HG02678 (cell line): ENCODE data around the gene CCDC93.

ENCODE experiments used
- ATAC-seq: cut with Tn5 transposase; IDR thresholded peaks from one replicate; pipeline ENCODE4 v1.9.1; 2021; ENCODE audit warnings: mild to moderate bottlenecking, moderate library complexity; ENCODE audit not compliant: unreplicated experiment

The CCDC93 gene, protein sequence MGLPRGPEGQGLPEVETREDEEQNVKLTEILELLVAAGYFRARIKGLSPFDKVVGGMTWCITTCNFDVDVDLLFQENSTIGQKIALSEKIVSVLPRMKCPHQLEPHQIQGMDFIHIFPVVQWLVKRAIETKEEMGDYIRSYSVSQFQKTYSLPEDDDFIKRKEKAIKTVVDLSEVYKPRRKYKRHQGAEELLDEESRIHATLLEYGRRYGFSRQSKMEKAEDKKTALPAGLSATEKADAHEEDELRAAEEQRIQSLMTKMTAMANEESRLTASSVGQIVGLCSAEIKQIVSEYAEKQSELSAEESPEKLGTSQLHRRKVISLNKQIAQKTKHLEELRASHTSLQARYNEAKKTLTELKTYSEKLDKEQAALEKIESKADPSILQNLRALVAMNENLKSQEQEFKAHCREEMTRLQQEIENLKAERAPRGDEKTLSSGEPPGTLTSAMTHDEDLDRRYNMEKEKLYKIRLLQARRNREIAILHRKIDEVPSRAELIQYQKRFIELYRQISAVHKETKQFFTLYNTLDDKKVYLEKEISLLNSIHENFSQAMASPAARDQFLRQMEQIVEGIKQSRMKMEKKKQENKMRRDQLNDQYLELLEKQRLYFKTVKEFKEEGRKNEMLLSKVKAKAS

DNA sequence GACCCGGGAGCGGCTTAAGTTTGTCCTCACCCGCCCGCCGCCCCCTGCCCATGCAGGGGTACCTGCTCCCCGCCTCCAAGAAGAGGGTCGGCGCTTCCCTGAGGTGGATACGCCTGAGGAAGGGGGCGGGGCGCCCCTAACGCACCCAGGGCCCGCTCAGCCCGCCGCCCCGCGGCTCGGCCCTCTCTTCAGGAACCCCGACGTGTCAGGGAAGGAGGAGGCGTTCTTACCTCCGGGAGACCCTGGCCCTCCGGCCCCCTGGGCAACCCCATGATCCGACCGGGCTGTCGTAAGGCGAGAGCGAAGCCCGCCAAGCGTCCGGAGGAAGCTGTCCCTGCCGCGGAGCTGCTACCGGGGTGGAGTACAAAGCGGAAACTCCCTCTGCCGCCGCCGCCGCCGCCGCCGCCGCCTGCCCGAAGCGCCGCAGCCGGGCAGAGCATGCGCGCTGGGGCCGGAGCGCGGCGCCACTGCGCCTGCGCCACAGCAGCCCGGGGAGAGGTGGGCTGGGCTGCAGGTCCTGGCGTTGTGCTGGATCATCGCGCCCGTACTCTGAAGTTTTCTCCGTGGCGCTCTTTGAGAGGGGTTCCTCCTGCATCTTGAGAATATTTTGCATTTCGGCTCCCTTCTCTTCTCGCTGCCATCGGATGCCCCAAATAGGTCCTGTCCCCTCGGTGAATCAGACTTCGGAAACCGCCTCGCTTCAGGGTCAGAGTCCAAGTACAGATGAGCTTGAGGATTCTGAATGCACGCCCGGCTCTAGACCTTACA, at the start of gene CCDC93:
Gene CCDC93, minus strand, starts transcription at position 347 of the 768 bp plus-strand sequence. Its CDS starts 75 bp downstream, at position 272.
- ATAC-seq, result peak; percentile 88

DNA sequence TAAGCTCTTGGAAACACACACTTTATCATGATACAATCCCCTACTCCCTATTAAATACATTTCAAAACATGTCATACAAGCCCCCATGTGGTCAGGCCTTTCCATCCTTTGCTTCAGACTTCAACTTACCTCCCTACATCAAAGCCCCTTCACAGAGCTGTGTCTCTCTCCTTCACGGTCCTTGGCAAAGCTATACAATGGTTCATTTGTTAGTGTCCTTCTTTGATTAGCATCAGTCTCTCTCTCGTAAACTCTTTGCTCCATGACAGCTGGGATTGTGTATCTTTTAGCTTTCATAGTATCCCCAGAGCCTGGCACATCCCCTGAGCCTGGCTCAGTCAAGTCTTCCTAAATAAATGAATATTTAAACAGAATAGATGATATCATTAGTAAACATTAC, 48.8 kb upstream of the CCDC93 start:
- no peak for ATAC-seq

DNA sequence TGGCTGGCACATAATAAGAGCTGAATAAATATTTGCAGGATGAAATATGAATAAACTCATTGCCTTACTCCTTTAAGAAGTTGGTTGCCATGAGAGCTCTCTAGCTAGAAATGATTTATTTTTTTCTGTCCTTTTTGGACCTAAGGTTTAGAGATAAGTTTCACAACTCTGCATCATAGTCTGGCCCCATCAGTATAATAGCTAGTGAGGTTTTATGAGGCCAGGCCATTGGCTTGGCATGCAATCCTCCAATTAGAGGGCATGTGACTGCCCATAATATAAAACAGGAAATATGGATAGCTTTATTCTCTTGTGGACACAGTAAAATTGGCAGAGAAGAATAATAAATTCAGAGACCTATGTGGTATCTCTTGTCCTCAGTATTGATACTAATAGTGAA, 48.2 kb upstream of the CCDC93 start:
- ATAC-seq, result no peak

DNA sequence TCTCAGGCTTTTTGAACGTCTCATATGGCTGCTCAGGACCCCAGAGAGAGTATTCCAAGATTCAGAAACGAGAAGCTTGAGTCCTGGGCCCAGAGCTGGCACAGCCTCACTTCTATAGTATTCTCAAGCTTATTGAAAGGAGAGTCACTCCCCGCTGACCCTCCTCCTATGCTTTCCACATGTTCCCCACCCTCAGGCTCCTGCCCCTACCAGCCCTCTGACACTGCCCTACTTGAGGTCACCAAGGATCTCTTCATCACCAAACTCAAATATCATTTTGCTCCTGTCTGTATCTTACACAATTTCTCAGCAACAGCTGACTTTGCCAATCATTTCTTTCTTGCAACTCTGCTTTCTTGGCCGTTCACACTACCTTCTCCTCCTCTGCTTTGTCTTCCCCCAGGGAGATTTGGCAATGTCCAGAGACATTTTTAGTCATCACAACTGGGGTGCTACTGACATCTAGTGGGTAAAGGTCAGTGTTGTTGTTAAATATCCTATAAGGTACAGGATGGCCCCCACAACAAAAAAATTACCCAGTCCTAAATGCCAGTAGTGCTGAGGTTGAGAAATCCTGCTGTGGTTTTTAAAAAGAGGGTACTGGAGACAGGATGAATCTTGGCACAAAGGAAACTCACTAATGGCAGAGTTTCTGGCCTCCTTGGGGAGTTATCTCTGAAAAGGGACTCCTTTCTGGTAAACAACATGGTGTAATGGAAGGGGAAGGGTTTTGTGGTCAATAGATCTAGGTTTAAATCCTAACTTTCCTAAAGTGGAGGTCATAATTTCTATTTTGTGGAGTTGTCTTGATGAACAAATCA, 47.5 kb upstream of the CCDC93 start:
- ATAC-seq, result peak; percentile 80

DNA sequence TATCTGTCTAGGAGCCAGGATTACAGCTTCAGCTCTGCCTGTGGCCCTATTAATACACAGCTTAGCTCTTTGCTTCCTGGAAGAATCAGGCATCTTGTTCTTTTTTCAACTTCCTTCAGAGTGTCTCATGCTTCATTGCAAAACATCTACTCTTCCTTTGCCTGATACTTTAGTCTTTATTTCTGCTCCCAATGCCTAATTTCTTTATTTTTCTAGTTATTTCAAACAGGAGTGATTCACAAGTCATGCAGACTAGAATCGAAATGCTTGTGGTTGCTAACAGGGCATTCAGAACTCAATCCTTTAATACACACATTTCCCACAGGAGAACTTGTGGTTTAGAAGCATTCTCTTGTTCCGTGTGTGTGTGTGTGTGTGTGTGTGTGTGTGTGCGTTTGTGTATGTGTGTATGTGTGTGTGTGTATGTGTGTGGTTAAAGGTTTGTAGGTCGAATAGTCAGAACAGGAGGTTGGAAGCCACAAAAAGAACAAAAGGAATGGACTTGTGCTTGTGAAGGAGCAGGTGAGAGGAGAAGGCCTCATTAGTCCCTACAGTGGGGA, 46.1 kb upstream of the CCDC93 start:
- ATAC-seq, result no peak

DNA sequence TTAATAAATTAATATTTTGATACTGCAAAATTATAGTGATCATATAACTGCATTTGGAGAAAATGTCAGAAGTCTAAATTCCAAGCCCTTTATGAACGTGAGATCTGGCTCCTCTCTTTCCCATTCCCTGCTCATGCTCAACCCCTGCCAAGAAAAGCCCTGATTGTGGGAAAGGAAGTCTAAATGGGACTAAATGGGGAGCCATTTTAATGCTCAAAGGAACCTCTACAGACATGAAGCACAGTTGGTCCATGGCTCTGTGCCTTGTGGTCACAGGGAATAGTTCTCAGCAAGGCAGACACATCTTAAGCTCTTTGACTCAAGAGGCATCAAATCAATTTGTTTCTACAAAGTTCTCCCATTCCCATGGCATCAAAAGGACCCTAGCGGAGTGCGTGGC, 45.1 kb upstream of the CCDC93 start:
- ATAC-seq, result no peak

DNA sequence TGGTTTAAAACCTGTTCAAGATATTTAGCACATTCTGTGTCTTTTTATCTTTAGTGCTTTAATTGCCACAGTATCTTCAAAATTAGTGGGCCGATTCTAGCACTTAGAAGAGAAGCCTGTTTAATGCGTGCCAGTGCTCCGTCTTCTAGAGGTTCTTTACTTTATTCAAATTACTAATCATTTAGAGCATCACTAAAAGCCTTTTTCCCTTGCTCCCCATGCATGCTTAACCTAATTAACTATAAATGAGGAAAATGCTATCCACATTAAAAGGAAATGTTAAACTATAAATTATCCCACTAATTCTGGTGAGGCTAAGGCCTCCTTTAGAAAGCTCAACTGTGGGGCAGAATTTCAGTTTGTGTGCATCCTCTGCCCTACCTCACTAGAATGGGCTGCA, 42.9 kb upstream of the CCDC93 start:
- no peak for ATAC-seq

DNA sequence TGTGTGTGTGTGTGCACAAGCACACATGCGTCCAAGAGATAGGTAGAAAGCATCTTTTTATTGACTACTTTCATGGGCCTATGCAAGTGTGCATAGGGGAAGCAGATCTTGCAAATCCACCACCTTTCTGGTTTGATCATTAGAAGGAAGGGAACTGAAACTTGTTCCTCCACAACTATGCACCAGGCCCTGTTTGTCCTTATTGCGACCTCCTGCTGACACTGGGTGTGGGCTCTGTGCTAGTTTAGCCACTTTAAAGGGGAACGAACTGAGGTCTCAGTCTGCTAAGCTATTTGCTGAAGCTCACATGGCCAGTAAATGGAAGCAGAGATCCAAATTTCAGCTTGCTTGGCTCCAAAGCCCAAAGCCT, 42.3 kb upstream of the CCDC93 start:
- peak; percentile 90 for ATAC-seq

DNA sequence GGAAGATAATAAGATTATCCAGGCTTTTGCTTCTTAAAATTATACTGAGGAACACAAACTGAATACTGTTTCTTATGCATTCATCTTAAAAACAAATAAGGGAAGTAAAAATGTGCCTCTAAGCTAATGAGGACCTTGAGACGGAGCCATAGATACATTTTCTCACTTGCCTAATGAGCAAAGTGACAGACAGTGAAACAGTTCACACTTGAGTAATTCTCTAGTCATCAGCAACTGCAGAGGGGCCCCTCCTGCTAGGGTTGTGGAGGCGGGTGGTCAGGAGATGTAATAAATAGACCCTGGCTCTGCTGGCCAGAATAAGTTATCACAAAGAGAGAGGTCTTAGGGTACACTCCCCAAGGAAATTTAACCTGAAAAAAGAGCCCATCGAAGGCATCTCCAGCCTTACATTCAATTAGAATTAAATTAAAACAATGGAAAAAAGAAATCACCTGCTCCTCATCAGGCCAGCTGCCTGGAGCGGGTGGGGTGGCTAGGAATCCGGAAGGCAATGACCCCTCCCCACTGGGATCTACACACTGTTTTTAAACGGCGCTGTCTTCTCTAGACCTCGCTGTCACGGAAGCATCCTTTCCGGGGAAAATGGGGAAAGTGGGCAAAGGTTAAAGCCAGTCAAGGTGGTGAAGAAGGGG, 41.8 kb upstream of the CCDC93 start:
- peak; percentile 81 for ATAC-seq

DNA sequence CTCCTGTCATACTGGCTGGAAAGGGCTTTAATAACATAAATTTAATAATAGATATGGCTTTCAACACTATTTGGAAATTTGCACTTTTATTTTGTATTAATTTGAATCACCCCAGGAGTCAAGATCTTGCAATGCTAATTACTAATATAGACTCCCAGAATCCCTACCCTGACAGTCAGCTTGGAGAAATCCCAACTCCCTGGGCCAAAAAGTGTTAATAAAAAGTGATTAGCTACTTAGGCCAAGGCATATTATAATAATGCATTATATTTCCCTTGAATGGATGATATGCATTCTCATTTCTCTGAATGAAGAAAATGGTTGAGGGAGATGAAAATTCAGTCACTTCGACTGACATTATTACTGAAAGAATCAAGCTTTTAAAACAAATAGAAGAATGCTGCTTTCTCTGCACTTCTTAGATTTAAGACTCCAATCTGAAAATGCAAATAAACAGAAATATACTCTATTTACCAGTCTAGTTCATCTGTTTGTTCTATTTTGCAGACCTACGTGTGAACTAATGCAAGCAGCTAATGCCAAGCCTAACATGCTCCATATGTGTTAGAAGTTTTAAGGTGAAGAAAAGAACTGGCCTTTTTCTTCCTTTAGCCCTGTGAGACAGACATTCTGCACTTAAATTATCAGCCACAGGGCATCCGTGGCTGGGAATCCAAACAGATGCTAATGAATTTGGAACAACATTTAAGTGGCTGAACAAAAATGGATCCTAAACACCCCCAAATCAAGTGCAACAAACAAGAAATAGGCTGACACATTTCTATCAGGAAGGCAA, 40.5 kb upstream of the CCDC93 start:
- ATAC-seq, result no peak

DNA sequence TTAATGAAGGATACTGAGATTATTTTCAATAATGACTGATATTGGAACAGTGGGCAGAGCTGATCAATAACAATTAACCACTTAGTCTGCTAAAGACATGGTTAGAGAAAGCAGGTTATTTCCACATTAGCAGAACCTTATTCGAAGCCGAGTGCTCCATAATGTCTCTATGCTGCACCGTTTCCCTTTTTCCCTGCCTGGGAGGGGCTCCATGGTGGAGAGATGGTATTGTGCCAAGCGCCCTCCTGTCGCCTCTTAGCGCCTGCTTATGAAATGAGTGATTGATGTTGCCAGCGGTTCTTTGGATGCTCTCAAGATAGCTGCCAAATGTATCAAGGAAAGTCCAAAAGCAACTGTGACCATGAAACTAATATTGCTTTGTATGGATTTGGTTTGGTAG, 39.8 kb upstream of the CCDC93 start:
- no peak for ATAC-seq

DNA sequence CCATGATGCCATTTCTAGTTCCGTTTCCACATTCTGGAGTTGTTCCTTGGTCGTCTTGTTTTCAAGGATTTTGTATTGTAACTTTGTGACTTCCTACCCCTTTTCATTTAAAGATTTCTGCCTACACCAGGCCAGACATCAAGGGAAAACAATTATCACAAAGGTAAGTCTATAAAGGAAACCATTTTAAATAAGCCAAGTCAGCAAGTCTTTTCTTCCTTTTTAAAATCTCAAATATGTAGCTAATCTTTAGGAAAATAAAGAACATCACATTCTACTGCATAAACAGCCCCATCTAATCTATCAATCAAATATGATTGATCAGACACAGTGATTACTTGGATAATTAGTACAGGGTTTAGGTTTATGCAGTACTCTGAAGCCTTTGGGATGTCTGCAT, 38.6 kb upstream of the CCDC93 start:
- ATAC-seq, result no peak

DNA sequence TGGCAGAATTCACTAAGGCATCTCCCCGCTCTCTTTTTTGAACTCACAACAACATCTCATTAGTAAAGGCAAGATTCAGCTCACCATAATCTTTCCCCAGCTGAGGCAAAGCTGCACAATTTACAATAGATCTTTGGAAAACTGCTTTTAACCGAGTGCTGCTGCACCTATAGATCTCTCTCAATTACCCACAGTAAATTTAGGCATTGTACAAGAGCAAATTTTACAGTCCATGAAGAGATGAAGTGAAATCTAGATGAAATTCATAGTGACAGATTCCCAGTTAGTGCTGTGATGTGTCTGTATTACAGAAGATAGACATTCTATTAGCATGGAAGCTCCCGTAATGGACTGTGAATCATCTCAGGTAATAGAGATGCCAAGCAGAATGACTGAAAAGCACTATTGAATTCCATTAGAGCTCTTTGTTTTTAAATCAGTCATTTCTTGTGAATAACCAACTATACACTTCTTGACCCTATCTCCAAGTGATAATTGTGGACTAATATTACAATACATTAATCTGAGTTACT, 38.0 kb upstream of the CCDC93 start:
- no peak for ATAC-seq

DNA sequence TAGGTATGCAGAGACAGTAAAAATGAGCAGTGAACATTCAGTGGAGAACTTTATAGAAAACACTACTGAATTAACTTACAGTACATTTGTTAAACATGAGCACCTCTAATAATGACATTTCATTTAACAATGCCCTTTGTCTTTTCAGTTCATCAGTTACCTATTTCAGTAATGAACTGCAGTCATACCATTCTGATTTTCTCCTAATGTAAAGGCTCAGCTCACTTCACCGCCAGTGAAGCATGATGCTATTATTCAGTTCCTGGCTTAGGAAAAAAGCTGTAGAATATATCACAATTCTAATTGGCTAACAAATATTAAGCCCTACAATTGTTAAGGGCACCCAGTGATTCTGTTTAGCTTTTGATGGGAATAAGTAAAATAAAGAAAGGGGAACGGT, 37.1 kb upstream of the CCDC93 start:
- ATAC-seq, result no peak

DNA sequence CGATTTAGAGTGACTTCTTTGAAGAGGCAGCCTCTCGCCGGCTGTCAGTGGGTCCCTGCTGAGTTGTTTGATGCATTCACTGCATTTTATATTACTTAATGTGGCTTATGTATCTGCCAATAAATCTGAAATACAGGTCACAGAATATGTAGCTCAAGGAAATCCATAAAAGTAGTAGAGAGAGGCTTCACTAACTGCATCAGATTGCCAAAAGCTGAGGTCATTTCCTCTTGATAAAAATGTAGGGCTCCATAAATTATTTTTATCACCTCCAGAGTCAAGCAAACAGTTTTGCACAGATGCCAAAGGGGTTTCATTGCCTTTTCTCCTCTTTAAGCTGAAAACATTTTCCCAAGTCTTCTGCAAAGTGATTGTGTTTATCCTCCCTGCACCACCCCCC, 36.5 kb upstream of the CCDC93 start:
- ATAC-seq, result no peak

DNA sequence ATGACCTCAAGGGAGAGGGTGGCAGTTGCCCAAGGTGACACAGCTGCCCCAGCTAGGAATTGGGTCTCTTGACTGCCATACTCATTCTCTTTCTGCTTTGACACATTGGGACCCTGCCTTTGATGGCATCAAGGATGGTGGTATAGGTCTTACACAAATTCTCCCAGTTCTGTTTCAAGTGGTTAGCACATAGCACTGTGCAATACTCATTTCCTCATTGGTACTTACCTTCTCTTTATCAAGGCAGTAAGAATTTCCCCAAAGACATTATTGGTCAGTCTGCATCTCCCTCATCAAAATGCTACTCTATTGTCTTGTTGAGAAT, 35.9 kb upstream of the CCDC93 start:
- ATAC-seq, result peak; percentile 71

DNA sequence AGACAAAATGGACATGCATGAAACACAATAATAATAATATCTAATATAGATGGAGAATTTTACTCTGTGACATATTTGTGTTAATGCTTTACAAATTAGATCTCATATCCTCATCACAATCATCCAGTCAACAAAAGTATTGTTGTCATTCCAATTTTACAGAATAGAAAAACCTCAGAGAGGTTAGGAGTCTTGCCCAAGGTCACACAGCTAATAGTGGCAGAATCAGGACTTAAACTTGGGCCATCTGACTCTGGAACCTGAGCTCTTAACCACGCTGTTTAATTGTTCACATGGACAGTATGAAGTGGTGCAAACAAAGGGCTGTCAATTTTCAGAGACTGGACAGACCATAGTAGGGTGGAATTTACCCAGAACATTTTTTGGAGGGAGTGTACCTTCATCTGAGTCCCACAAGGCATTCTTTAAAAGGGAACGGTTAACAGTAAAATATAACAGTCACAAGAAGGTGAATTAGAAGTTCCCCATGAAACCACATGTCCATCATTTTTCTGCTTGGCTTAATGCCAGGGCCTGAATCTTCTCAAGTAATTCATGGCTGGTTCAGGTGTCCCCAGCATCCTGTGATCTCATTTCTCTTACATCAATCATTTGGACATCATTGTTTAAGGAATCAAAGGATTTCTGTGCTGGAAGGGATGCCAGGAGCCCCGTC, 35.4 kb upstream of the CCDC93 start:
- no peak for ATAC-seq

DNA sequence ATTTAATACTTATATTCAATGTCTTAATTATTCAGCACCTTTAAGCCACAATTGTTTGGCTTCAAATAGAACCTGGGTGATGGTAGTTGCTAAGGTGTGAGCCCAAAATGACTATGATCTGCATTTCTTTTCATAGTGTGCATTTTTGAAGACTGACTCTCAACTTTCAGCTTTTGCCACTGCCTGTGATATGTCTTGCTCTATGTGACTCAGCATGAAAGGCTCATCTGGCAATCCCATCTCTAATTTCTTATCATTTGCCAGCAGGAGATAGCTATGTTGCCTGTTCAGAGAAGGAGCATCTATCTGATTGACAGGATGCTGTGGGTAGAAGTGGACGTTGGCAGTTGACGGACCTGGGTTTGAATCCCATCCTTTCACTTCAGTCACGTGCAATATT, 34.5 kb upstream of the CCDC93 start:
- no peak for ATAC-seq

DNA sequence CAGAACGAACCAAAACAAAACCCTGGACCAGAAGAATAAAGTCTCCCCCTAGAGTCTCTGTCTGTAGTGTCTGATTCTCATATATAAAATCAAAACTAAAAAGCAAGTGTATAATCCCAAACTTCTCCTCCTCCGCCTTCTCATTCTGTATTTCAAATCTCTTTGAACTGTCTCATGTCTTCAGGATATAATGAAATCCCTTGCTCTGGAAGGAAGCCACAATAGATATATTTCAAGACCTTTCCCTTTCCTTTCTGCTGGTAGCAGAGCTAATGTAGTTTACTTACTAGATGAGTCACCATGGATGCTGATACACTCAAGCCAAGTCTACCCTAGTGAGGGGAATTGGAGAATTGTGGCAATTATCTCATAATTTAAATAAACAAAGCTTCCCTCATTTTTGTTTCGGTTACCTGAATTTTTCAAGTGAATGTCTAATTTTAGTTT, 33.5 kb upstream of the CCDC93 start:
- ATAC-seq, result no peak
